Hepatocyte (in vitro differentiated cells): Measurements from ENCODE around the gene SCNM1.

Experiments
- CTCF ChIP-seq: fragments of 200-600 bp; sonication (generic); IDR thresholded peaks from 2 replicates; pipeline ENCODE4 v1.5.1; 2016; ENCODE audit warnings: antibody characterized with exemption, mild to moderate bottlenecking; ENCODE audit not compliant: poor library complexity
- EZH2 ChIP-seq: fragments of 200-600 bp; sonication (generic); IDR thresholded peaks from 2 replicates; pipeline ENCODE4 v1.6.1; 2016; ENCODE audit warnings: antibody characterized with exemption, mild to moderate bottlenecking, borderline replicate concordance

- no peak for TF ChIP-seq CTCF
- no peak for TF ChIP-seq EZH2
Observed at GRCh38 chr1:151130987-151131586, 34.9 kb upstream of the SCNM1 start.
